Measurements from ENCODE around the gene DGKQ. TPM values are rescaled to one million over a fixed set of nuclear protein-coding genes. Genes with fewer than 3 reads are reported as not detected.

Gene DGKQ
- total and polyA plus RNA-seq, 2 of the 13 experiments (the other 11 are each of a cell fraction or from before 2014, with no cell fraction given) = 4.5 to 7.2 TPM

DNA sequence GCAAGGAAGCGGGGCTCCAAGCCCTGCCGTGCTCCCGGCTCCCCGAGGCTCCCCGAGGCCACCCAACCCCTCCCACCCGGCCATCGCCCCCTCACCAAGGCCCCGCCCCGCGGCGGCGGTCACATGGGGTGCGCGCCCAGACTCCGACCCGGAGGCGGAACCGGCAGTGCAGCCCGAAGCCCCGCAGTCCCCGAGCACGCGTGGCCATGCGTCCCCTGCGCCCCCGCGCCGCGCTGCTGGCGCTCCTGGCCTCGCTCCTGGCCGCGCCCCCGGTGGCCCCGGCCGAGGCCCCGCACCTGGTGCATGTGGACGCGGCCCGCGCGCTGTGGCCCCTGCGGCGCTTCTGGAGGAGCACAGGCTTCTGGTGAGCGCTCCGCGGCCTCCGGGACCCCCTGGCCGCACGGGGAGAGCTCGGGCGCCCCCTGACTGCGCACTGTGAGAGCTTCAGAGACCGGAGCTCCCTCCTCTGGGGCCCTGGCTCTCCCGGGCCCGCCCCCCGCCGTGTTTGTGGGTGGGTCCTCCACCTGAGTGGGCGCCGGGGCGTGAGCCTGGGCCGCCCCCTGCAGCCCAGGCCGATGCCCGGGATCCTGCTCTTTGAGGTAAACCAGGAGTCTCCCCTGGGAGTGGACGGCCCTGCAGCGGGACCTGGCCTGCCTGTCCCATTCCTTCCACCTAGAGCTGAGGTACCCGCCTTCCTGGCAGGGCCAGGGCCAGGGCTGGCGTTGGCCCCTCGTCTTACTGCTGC, 13.7 kb upstream of the DGKQ start, which contains the start of gene IDUA (continued):
- TF ChIP-seq RAD21 (CRISPR knock-in tag; IDR thresholded peaks at IDR 0.05) (peak; percentile 91), PHF20 (CRISPR knock-in tag; IDR thresholded peaks at IDR 0.05) (peak; percentile 30; the same call in 1 of the 2 replicates), ZNF766 (CRISPR knock-in tag; IDR thresholded peaks at IDR 0.05; ENCODE audit: borderline replicate concordance) (peak; percentile 69; the same call in 1 of the 2 replicates), ZBTB7B (CRISPR knock-in tag; IDR thresholded peaks at IDR 0.05) (peak; percentile 84), HNRNPK (IDR thresholded peaks at IDR 0.05; ENCODE audit: low read depth, low read length, poor library complexity, severe bottlenecking) (peak; percentile 75), ZMYM4 (CRISPR knock-in tag; IDR thresholded peaks at IDR 0.05) (peak; percentile 20; the same call in 1 of the 2 replicates), SSRP1 (CRISPR knock-in tag; IDR thresholded peaks at IDR 0.05) (no peak), ZNF616 (CRISPR knock-in tag; IDR thresholded peaks at IDR 0.05; ENCODE audit: low read depth) (no peak), ZNF552 (CRISPR knock-in tag; IDR thresholded peaks at IDR 0.05; ENCODE audit: borderline replicate concordance) (no peak), SRY (CRISPR knock-in tag; IDR thresholded peaks at IDR 0.05) (peak; percentile 87), RFXAP (CRISPR knock-in tag; IDR thresholded peaks at IDR 0.05; ENCODE audit: borderline replicate concordance) (peak; percentile 40; the same call in 1 of the 2 replicates)
- TF ChIP-seq, protein P1, sequence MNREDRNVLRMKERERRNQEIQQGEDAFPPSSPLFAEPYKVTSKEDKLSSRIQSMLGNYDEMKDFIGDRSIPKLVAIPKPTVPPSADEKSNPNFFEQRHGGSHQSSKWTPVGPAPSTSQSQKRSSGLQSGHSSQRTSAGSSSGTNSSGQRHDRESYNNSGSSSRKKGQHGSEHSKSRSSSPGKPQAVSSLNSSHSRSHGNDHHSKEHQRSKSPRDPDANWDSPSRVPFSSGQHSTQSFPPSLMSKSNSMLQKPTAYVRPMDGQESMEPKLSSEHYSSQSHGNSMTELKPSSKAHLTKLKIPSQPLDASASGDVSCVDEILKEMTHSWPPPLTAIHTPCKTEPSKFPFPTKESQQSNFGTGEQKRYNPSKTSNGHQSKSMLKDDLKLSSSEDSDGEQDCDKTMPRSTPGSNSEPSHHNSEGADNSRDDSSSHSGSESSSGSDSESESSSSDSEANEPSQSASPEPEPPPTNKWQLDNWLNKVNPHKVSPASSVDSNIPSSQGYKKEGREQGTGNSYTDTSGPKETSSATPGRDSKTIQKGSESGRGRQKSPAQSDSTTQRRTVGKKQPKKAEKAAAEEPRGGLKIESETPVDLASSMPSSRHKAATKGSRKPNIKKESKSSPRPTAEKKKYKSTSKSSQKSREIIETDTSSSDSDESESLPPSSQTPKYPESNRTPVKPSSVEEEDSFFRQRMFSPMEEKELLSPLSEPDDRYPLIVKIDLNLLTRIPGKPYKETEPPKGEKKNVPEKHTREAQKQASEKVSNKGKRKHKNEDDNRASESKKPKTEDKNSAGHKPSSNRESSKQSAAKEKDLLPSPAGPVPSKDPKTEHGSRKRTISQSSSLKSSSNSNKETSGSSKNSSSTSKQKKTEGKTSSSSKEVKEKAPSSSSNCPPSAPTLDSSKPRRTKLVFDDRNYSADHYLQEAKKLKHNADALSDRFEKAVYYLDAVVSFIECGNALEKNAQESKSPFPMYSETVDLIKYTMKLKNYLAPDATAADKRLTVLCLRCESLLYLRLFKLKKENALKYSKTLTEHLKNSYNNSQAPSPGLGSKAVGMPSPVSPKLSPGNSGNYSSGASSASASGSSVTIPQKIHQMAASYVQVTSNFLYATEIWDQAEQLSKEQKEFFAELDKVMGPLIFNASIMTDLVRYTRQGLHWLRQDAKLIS (CRISPR knock-in tag; IDR thresholded peaks at IDR 0.05) = no peak
- TF ChIP-seq, protein P2, sequence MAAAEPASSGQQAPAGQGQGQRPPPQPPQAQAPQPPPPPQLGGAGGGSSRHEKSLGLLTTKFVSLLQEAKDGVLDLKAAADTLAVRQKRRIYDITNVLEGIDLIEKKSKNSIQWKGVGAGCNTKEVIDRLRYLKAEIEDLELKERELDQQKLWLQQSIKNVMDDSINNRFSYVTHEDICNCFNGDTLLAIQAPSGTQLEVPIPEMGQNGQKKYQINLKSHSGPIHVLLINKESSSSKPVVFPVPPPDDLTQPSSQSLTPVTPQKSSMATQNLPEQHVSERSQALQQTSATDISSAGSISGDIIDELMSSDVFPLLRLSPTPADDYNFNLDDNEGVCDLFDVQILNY (CRISPR knock-in tag; conservative IDR thresholded peaks at IDR 0.05) = no peak
- TF ChIP-seq, protein P3, sequence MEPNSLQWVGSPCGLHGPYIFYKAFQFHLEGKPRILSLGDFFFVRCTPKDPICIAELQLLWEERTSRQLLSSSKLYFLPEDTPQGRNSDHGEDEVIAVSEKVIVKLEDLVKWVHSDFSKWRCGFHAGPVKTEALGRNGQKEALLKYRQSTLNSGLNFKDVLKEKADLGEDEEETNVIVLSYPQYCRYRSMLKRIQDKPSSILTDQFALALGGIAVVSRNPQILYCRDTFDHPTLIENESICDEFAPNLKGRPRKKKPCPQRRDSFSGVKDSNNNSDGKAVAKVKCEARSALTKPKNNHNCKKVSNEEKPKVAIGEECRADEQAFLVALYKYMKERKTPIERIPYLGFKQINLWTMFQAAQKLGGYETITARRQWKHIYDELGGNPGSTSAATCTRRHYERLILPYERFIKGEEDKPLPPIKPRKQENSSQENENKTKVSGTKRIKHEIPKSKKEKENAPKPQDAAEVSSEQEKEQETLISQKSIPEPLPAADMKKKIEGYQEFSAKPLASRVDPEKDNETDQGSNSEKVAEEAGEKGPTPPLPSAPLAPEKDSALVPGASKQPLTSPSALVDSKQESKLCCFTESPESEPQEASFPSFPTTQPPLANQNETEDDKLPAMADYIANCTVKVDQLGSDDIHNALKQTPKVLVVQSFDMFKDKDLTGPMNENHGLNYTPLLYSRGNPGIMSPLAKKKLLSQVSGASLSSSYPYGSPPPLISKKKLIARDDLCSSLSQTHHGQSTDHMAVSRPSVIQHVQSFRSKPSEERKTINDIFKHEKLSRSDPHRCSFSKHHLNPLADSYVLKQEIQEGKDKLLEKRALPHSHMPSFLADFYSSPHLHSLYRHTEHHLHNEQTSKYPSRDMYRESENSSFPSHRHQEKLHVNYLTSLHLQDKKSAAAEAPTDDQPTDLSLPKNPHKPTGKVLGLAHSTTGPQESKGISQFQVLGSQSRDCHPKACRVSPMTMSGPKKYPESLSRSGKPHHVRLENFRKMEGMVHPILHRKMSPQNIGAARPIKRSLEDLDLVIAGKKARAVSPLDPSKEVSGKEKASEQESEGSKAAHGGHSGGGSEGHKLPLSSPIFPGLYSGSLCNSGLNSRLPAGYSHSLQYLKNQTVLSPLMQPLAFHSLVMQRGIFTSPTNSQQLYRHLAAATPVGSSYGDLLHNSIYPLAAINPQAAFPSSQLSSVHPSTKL (CRISPR knock-in tag; IDR thresholded peaks at IDR 0.05) = no peak; the same call in 1 of the 2 replicates
- TF ChIP-seq, protein P4, sequence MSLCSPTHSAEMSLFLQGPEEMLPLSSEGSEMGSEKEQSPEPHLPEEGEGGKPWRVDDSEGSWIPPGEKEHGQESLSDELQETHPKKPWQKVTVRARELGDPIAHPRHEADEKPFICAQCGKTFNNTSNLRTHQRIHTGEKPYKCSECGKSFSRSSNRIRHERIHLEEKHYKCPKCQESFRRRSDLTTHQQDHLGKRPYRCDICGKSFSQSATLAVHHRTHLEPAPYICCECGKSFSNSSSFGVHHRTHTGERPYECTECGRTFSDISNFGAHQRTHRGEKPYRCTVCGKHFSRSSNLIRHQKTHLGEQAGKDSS (CRISPR knock-in tag; IDR thresholded peaks at IDR 0.05; ENCODE audit: borderline replicate concordance, low read depth) = 0 out of 2 replicates have a peak, but pooled peaks have one; percentile 46
